GM13976 (cell line): Measurements from ENCODE around the gene CCR2.
A peak's percentile ranks its signal among the peaks of the same experiment; 100 is the strongest.

Source experiments
- DNase-seq: peaks from one replicate; pipeline ENCODE4 v3.0.0; 2012; ENCODE audit warnings: low spot score
- in situ Hi-C: fragments of 300-500 bp; cut with MboI; formaldehyde crosslinking; loops from one replicate; pipeline ENCODE4 v1.12.0; 2022; ENCODE audit warnings: low sequenced_read_pairs, mixed read lengths, inconsistent platforms; ENCODE audit not compliant: unreplicated experiment
- TF ChIP-seq, protein P1 (sequence below): IDR thresholded peaks from 2 replicates; pipeline ENCODE4 v1.5.1; 2012; ENCODE audit warnings: borderline replicate concordance, mild to moderate bottlenecking; ENCODE audit not compliant: insufficient read depth; ENCODE audit errors: extremely low read depth, missing control alignments, control extremely low read depth

The CCR2 gene

DNA sequence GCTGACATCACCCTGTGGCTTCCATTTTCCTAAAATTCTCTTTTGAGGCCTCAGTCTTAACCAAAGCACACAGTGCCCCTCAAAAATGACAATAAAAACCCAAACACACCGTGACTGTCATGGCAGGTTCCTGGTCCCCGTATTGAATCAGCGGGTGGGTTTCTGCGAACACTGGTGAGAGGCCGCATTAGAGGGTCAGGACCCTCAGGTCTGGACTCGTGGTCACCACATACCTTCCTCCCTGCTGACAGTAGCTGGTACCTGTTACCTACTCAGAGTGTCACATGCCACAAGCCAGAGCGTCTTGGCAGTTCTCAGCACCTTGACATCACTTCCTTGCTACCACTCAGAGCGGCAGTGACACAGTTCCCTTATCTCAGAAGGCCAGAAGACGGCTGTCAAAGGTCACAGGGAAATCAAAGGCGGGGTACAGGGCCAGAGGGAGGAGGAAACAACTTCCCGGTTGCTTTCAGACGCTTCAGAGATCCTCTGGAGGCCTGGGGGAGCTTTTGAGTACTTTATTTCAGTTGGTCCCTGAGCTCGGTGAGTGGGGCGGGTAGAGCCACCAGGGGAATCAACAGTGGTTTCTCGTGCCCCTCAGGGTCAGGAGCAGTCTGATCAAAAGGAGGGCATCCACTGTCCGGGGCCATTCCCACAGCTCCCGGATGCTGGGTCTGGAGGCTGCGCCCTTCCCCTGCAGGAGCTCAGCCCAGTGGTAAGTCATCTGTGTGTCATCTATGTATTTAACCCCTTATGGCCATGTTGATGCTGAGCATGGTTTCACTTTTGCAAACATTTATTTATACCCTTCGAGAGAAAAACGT is 53.1 kb downstream of the CCR2 start, which contains the start of the genes CCR5AS and CCRL2:
TSS of gene CCR5AS (minus strand) at position 279 of the 824 bp plus-strand sequence.
TSS of gene CCRL2 (plus strand) at position 472 of the 824 bp plus-strand sequence. CDS start 821 bp downstream, outside the sequence.
- in situ Hi-C loops: no loop called here
- DNase-seq: peak; percentile 58
- TF ChIP-seq, protein P1, sequence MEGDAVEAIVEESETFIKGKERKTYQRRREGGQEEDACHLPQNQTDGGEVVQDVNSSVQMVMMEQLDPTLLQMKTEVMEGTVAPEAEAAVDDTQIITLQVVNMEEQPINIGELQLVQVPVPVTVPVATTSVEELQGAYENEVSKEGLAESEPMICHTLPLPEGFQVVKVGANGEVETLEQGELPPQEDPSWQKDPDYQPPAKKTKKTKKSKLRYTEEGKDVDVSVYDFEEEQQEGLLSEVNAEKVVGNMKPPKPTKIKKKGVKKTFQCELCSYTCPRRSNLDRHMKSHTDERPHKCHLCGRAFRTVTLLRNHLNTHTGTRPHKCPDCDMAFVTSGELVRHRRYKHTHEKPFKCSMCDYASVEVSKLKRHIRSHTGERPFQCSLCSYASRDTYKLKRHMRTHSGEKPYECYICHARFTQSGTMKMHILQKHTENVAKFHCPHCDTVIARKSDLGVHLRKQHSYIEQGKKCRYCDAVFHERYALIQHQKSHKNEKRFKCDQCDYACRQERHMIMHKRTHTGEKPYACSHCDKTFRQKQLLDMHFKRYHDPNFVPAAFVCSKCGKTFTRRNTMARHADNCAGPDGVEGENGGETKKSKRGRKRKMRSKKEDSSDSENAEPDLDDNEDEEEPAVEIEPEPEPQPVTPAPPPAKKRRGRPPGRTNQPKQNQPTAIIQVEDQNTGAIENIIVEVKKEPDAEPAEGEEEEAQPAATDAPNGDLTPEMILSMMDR: no peak

DNA sequence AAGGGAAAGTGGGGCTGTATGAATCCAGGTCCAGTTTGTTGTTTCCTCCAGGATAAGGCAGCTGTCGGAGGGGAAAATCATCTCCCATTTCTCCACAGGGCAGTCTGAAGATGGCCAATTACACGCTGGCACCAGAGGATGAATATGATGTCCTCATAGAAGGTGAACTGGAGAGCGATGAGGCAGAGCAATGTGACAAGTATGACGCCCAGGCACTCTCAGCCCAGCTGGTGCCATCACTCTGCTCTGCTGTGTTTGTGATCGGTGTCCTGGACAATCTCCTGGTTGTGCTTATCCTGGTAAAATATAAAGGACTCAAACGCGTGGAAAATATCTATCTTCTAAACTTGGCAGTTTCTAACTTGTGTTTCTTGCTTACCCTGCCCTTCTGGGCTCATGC is 54.1 kb downstream of the CCR2 start:
- TF ChIP-seq, protein P1: no peak
- no peak for DNase-seq
- in situ Hi-C loops: no loop called here

DNA sequence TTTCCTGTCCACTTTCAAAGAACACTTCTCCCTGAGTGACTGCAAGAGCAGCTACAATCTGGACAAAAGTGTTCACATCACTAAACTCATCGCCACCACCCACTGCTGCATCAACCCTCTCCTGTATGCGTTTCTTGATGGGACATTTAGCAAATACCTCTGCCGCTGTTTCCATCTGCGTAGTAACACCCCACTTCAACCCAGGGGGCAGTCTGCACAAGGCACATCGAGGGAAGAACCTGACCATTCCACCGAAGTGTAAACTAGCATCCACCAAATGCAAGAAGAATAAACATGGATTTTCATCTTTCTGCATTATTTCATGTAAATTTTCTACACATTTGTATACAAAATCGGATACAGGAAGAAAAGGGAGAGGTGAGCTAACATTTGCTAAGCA is 54.9 kb downstream of the CCR2 start:
- TF ChIP-seq, protein P1: no peak
- in situ Hi-C loops: no loop called here
- peak; percentile 1 for DNase-seq

DNA sequence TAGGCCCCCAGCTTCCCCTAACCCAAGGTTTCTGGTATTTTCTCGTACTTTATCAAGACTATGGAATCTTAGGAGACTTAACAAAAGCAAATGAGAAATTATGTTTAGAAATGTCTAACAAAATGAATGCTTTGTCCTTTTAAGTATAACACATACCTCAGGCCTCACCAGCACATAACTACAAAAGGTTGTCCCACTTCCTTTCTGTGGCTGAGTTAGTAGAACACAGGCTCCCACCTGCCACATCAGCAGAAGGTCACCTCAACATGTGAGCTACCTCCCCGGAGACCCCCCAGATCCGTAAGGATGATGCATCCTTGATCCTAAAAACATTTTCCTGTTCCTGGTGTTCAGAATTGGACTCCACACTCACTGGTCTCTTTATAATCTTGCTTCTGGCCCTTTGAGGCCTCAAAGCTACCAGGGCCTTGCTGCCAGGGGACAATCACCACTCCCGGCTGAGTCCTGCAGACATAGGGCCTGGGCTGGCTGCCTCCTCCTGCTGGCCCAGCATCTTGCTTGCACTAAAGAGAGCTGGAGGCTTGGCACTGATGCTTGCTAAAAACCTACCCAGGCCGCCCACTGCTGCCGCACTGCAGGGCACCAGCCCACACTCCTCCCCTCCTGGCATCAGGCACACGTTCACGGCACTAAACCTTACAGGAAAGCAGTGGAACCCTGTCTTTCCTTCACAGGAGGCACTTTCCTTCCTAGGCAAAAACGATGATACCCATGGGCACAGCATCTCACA is 56.0 kb downstream of the CCR2 start:
- TF ChIP-seq, protein P1: no peak
- in situ Hi-C loops: no loop called here
- no peak for DNase-seq
